ENCODE results near the gene EIF6.

The EIF6 gene

DNA sequence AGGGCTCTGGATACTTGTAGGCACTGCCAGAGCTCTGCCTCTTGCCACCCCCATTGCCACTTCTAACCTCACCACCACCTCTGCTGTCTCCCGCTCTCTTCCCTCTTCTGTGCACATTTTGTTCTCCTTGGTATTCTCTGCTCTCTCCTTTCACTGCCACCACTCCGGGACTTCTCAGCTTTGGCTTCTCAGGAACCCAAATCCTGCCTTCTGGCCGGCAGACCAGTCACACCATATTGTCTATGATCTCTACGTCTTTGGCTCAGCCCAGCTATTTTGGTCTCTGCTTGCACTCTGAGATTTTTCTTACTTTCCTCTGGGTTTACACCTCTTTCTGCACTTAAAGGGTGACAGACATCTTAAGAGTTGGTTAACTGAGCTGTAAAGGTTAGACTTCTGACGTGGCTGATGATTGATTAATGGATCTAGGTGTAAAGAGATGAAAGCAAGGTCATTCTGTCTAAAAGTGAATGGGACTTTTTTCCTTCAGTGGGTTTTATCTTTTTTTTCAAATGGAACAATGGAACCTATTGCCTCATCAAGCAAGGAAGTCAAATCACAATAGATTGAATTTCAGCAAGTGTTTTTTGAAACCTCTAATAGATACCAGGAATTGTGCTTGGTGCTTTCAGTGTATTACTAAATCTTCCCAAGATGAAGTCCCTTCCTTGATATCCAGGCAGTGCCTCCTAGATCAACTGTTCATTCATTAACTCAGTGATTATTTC is 44.3 kb downstream of the EIF6 start:
- no peaks in the 10 kb centered on the region for H3K27me3 ChIP-seq
- no peaks in the 10 kb centered on the region for H3K9me3 ChIP-seq
- no peak overlapping the region for H3K4me3 ChIP-seq (ENCODE audit: low read depth, low read length)
- TF ChIP-seq, protein P1, sequence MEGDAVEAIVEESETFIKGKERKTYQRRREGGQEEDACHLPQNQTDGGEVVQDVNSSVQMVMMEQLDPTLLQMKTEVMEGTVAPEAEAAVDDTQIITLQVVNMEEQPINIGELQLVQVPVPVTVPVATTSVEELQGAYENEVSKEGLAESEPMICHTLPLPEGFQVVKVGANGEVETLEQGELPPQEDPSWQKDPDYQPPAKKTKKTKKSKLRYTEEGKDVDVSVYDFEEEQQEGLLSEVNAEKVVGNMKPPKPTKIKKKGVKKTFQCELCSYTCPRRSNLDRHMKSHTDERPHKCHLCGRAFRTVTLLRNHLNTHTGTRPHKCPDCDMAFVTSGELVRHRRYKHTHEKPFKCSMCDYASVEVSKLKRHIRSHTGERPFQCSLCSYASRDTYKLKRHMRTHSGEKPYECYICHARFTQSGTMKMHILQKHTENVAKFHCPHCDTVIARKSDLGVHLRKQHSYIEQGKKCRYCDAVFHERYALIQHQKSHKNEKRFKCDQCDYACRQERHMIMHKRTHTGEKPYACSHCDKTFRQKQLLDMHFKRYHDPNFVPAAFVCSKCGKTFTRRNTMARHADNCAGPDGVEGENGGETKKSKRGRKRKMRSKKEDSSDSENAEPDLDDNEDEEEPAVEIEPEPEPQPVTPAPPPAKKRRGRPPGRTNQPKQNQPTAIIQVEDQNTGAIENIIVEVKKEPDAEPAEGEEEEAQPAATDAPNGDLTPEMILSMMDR (IDR thresholded peaks at IDR 0.05; ENCODE audit: low read depth, low read length) = no peak
- no peak for DNase-seq
- no peaks in the 10 kb centered on the region for H3K36me3 ChIP-seq
- no peaks in the 10 kb centered on the region for H3K4me1 ChIP-seq

DNA sequence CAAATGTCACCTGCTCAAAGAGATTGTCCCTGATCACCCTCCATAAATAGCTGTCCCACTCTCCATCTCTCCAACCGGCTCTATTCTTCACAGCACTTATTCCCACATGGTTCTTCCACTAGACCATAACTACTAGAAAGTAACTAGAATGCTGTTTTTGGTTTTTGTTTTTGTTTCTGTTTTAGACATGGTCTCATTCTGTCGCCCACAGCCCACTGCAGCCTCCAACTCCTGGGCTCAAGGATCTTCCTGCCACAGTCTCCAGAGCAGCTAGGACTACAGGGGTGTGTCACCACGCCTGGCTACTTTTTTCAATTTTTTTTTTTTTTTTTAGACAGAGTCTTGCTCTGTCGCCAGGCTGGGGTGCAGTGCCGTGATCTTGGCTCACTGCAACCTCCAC is 45.8 kb downstream of the EIF6 start:
- DNase-seq = no peak
- Histone ChIP-seq H3K4me3 (ENCODE audit: low read depth, low read length) (no peak overlapping the region), H3K4me1 (no peaks in the 10 kb centered on the region), H3K36me3 (no peaks in the 10 kb centered on the region), H3K27me3 (no peaks in the 10 kb centered on the region), H3K9me3 (no peaks in the 10 kb centered on the region)
- TF ChIP-seq, protein P1 (IDR thresholded peaks at IDR 0.05; ENCODE audit: low read depth, low read length) = no peak

DNA sequence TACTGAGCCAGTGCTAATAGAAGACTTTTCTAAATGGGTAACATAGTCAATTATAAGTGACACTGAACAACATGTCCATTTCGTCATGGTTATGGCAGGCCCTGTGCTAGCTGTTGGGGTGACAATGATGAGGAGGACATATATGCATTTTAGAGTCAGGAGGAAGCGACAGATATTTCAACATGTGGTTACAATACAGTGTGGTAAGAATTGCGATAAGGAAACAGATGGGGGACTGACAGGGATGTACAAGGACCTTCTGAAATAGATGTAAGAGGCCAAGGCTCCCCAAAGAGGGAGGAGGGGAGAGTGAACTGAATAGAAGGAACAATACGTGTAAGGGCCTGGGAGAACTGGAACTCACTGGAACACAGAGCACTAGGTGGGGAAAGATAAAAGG is 46.4 kb downstream of the EIF6 start:
- H3K9me3 ChIP-seq = no peaks in the 10 kb centered on the region
- TF ChIP-seq, protein P1 (IDR thresholded peaks at IDR 0.05; ENCODE audit: low read depth, low read length) = no peak
- DNase-seq = no peak
- H3K4me1 ChIP-seq = no peaks in the 10 kb centered on the region
- H3K27me3 ChIP-seq = no peaks in the 10 kb centered on the region
- H3K4me3 ChIP-seq (ENCODE audit: low read depth, low read length) = no peak overlapping the region
- H3K36me3 ChIP-seq = no peaks in the 10 kb centered on the region

DNA sequence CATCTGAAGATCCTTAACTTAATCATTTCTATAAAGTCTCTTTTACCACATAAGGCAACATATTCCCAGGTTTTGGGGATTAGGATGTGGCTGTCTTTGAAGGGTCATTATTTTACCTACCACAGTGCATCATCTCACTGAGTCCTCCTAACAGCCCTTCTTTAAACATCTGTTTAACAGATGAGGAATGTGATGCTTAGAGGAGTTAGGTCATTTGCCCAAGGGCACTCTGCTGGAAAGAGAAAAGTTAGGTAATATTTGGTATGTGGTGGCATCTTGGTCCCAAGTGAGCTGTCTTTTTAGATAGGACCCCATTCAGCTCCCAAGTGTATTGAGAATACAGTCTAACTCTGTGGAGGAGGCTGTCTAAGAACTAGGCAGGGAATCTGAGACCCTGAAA is 47.1 kb downstream of the EIF6 start:
- TF ChIP-seq, protein P1 (IDR thresholded peaks at IDR 0.05; ENCODE audit: low read depth, low read length) = no peak
- Histone ChIP-seq H3K27me3 (no peaks in the 10 kb centered on the region), H3K36me3 (no peaks in the 10 kb centered on the region), H3K9me3 (no peaks in the 10 kb centered on the region), H3K4me1 (no peaks in the 10 kb centered on the region), H3K4me3 (ENCODE audit: low read depth, low read length) (no peak overlapping the region)
- DNase-seq = no peak

DNA sequence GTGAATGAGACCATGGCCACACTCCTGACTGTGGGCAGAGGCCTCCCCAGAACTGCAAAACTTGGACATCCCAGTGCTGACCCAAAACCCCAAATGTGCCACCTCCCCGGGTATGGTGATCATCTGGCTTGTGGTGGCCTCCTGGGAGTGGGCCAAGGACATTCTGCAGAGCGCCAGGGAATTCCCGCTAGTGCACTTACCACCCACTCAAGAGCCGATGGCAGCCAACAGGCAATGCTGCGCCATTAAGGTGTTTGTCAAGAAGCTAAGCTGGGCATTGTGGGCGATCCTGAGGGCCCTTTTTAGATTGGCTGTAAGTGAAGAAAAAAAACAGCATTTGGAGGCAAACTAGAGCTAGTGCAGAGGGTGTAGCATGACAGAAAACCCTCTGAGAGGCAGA is 48.7 kb downstream of the EIF6 start:
- H3K4me1 ChIP-seq = 0 out of 2 replicates have a peak, but pooled peaks cover 2% of the 10 kb centered on the region
- DNase-seq = no peak
- no peaks in the 10 kb centered on the region for H3K36me3 ChIP-seq
- TF ChIP-seq, protein P1 (IDR thresholded peaks at IDR 0.05; ENCODE audit: low read depth, low read length) = no peak
- H3K4me3 ChIP-seq (ENCODE audit: low read depth, low read length) = no peak overlapping the region
- no peaks in the 10 kb centered on the region for H3K9me3 ChIP-seq
- H3K27me3 ChIP-seq = no peaks in the 10 kb centered on the region

DNA sequence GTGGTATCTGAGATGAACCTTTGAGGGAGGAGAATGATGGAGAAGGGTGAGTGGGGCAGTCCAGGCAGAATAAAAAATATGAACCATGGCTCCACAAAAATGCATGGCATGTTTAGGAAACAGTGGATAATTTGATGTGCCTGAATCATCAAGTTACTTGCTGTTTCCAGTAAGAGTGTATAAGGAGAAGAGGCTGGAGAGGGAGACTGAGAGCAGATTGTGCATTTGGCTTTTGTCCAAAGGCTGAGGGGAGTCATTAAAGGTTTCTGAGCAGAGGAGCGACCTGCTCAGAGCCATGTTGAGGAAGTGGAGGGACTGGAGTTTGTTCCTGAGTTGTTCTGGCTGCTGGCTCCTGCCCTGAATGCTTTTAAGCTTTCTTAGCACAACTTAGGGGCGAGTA is 52.0 kb downstream of the EIF6 start:
- Histone ChIP-seq H3K36me3 (no peaks in the 10 kb centered on the region), H3K4me1 (peaks cover 2% of the 10 kb centered on the region; the same call in 1 of the 2 replicates), H3K9me3 (no peaks in the 10 kb centered on the region), H3K27me3 (no peaks in the 10 kb centered on the region), H3K4me3 (ENCODE audit: low read depth, low read length) (no peak overlapping the region)
- DNase-seq = no peak
- TF ChIP-seq, protein P1 (IDR thresholded peaks at IDR 0.05; ENCODE audit: low read depth, low read length) = no peak
